Skin epidermis (tissue), 12 donors: ENCODE results near the gene RDH5.

ENCODE experiments used
- H3K27ac ChIP-seq, 21 experiments: fragments of 200-600 bp; sonication (generic) in 11 of 21; one replicate each; pipeline ENCODE4 v1.5.0; 2020; ENCODE audit warnings: mild to moderate bottlenecking in 3 of 21, inconsistent platforms in 2 of 21, moderate library complexity in 2 of 21
- H3K4me3 ChIP-seq, 7 experiments: fragments of 200-600 bp; sonication (generic) in 2 of 7; one replicate each; pipeline ENCODE4 v1.5.0; 2020; ENCODE audit warnings: inconsistent platforms in 2 of 7, mild to moderate bottlenecking in 2 of 7, moderate library complexity in 1 of 7

RDH5 gene

DNA sequence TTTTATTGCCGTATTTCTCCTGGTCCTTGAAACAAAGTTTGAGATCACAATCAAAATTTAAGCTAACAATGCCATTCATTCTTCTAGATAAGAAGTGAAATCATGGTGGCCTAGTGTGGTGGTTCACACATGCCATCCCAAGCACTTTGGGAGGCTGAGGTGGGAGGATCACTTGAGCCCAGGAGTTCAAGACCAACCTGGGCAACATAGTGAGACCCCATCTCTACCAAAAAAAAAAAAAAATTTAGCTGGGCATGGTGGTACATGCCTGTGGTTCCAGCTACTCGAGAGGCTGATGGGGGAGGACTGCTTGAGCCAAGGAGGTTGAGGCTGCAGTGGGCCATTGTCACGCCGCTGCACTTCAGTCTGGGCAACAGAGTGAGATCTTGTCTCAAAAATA is 47.0 kb downstream of the RDH5 start:
- no peak overlapping the region for H3K4me3 ChIP-seq
- no peak overlapping the region for H3K27ac ChIP-seq

DNA sequence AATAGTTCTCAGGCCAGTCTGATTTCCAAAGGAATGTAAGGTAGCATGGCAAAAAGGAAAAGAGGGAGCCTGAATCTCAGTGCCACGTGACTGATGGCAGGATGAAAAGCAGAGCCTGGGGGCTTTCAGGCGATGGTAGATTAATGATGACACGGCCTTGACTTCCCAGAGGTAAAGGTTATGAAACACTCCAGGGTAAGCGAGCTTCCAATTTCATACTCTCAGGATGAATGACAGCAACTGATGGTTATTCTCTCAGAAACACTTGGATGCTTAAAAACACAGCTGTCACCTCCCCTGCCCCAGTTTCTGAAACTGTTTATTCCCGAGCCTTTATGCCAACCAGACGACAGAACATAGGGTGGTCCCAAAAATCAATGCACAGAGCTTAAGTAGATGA is 51.5 kb downstream of the RDH5 start:
- H3K27ac ChIP-seq: no peak overlapping the region
- H3K4me3 ChIP-seq: no peak overlapping the region
